Stimulated activated CD4-positive, alpha-beta T cell treated with anti-CD3 and anti-CD28 coated beads, Interleukin-12 subunit alpha, Interleukin-12 subunit beta, amount 100 ng/mL, for 4 hours (primary cell): ENCODE measurements around the gene CSNK1G1.

Experiments used
- DNase-seq: peaks from one replicate; pipeline ENCODE4 v3.0.0-alpha.2; 2020

Gene CSNK1G1

DNA sequence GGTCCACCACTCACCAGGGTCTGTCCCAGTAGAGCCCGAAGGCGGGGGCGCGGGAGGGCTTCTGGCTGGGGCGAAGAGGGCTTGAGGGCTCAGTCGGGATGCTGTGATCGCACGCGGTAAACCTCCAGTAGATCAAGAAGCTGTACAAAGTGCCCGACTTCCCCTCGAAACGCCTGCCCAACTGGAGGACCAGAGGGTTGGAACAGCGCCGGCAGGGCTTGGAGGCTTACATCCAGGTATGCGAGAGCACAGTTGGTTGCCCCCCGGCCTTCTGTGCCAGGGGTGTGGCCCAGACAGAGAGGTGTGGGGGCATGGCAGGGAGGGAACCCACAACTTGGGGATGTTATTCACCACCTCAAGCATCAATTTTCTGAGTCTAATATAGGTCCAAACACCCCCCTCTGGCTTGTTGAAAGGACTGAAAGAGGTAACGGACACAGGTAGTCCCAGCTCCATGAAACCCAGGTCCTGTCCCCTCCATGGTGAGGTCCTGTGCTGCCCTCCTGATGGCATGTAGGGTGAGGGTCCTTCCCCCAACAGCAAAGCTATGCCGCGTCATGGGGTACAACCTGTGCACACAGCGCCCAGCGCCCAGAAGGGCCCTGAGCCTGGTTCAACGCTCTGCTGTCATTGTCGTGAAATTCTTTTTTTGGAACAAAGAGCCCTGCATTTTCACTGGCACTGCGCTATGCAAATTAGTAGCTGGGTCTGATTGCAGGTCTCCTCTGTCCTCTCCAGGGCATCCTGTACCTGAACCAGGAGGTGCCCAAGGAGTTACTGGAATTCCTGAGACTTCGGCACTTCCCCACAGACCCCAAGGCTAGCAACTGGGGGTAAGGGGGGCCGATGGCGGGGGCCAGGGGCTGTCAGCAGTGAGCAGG is 203.2 kb downstream of the CSNK1G1 start:
- no peak for DNase-seq

DNA sequence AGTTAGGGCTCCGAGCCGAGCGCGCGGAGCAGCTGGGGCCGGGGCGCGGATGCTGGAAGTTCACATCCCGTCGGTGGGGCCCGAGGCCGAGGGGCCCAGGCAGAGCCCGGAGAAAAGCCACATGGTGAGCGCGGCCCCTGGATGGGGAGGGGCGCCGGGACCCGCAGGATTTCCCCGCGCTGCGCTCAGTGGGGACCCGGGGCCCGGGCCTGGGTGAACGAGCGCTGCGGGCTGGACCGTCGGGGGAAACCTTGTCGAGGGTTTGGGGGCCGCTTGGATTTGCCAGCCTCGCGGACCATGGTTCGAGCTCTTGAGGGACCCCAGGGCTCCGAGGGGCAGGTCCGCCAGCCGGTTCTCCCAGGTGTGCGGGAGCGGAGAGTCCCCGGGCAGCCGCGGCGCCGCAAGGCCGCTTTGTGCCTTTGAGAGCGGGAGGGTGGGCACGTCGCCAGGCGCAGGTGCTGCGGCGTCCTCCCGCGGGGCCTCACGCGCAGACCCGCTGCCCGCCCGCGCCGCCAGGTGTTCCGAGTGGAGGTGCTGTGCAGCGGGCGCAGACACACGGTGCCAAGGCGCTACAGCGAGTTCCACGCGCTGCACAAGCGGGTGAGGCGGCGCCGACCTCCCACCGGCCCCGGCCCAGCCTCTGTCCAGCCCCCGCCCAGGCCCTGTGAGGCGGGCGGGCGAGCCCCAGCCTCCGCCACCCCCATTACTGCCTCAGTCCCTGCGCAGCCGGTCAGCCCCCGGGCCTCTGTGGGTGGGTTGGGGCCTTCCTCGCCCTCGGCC is 204.1 kb downstream of the CSNK1G1 start, which contains the start of gene SNX22:
TSS of gene SNX22 (plus strand) at position 5 of the 780 bp plus-strand sequence. CDS start at position 50, 45 bp downstream.
- no peak for DNase-seq

DNA sequence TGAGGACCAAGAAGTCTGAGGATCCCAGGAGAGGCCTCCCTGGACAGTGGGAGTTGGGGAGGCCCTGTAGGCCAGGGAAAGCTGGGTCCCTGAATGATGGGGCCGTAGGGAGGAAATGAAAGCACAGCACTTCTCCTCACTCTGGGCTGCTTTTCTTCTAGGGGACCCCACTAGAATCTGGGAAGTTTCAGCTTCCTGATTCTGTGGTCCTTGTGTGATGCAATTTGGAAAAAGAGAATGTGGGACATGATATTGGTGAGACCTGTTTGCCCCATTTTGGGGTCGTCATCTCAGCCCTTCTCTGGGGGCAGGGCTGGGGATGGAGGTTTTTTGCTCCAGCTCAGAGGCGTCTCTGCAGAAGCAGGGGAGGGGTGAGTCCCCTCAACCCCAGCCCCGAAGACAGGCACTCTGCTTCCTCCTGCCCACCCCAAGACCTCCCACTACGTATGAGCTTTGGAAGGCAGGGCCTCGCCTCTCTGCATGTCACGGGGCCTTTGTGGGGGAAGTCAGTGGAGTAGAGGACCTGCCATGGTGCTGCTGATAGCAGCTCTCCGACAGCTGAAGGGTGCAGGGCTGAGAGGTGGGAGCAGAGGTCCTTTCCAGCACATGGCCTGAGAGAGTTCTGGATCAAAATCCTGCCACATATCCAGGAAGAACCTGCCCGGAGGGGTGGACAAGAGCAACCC is 205.9 kb downstream of the CSNK1G1 start:
- no peak for DNase-seq

DNA sequence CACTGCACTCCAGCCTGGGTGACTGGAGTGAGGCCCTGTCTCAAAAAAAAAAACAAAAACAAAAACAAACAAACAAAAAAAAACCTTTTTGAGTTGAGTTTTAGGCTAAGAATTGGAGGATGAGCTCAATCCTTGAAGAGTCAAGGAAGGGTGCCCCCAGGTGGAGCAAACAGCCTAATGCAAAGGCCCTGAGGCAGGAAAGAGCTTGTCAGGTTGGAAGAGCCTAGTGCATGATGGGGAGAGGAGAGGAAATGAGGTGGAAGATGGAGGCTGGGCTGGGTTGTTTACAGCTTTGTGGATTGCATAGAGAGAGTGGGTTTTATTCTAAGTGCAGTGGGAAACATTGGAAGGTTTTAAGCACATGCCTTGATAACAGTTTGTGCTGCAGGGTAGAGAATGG is 206.5 kb downstream of the CSNK1G1 start:
- DNase-seq: no peak

DNA sequence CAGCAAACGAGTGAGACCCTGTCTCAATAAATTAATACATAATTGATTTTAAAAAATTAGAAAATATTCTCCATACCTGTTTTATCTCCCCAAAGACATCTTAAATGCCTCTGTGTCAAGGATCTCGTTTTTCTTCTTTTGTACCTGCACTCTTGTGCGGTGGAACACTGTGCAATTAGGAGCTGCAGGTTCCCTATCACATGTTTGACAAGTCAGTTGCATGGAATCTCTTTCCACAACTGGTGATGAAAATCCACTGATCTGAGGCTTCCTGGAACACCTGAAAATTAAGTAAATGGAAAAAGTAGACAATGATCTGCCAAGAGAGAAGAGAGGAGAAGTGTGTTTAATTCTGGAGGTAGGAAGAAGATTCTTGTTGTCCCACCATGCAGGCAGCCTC is 207.4 kb downstream of the CSNK1G1 start:
- DNase-seq: no peak

DNA sequence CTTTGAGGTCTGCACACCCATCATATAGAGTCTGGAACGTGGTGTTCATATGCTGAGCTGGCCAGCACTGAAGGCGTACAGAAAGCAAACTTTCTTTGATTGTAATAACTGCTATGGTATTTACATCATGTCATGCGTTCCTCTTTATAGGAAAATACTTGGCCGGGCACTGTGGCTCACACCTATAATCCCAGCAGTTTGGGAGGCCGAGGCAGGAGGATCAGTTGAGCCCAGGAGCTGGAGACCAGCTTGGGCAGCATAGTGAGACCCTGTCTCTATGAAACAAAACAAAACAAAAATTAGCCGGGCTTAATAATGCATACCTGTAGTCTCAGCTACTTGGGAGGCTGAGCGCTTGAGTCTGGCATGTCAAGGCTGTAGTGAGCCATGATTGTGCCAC is 207.8 kb downstream of the CSNK1G1 start:
- DNase-seq: no peak

DNA sequence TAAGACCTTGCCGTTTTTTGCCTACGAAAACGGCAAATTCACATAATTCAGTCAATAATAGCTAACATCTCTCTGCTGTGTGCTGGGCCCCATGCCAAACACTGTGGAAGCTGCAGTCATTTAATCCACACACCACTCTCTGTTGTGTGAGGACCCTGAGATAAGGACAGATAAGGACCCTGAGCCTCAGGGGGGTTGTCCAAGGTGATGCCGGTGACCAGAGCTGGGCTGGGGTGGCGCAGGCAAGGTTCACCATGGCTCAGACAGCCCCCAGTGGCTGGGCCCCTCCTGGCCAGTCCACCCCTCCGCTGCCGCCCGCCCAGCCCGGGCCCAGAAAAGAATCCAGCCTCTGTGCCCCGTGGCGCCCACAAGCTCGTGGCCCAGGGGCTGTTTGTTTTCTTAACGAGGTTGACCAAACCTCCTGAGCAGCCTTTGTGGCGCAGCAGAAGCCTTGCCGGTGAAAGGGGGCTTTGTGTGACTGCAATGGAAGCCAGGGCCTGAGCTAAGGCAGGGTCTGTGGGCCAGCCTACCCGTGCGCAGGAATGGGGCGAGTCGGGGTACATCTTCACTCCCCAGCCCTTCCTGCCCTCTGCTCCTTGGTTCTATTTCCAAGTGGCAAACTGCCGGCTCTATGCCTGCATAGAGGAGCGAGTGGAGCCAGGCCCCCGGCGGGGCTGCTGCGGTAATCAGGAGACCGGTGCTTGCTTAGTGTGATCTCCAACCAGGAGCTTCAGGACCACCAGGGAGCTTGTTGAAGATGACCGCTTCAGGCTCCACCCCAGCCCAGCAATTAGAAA is 208.9 kb downstream of the CSNK1G1 start:
- no peak for DNase-seq

DNA sequence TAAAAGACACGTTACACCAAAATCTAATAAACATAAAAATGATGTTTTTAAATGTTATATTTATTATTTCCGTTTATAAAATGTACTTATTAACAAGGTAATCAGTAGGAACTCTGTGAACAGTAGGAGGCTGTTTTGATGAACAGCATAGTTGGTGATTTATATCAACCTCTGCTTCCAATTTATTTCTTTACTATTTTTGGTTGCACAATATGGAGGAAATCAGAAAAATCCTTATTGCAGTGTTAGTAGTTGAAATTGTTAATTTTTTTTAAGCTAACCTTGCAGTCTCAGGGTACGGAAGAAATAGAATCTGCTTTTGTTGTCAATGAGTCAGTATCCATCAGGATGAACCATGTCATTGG is 209.5 kb downstream of the CSNK1G1 start:
- no peak for DNase-seq

DNA sequence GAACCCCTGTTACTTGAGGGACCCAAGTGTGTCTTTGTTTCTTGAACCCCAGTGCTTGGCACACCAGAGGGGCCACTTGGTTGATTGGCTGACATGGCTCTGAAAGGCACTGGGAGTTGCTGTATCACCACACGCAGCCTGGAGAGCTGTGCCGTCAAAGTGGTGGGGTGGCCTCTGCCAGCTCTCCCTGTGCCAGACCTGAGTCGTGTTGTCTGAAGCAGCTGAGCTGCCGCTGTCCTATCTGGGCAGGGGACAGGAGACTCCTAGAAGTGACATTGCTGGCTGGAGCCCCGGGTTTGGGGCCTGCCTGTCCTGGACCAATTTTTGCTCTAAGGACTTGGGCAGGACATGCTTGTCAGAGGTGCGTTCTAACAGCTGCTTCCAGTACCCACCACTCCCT is 209.9 kb downstream of the CSNK1G1 start:
- no peak for DNase-seq

DNA sequence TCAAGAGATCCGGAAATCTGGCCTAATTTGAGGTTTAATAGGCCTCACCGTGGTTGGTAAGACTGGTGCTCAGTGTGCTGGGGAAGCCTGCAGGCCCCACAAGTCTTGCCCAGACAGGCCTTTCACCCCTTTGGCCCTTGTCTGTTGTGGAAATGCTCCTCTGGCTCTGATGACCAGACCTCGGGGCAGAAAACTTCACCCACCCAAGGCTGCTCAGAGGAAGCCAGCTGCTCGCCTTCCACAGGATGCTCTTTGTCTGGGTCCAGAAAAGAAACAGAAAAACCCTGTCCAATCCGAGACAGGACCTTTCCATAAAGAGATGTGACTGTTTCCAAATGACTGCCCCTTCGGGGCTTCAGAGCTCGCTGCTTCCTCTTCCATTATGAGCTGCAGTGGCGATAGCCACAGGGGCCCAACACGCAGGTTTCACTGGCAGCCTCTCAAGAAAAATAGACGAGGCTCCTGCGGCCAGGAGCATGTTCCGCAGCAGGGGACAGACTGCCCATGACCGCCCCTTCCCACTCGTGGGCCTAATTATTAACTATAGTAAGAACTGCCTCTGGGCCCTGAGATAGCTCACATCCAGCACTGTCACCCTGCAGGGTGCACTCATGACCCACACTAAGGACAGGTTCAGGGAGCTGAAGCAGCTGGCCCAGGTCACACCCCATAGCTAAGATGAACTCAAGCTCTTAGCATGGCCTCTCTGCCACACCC is 211.2 kb downstream of the CSNK1G1 start:
- no peak for DNase-seq

DNA sequence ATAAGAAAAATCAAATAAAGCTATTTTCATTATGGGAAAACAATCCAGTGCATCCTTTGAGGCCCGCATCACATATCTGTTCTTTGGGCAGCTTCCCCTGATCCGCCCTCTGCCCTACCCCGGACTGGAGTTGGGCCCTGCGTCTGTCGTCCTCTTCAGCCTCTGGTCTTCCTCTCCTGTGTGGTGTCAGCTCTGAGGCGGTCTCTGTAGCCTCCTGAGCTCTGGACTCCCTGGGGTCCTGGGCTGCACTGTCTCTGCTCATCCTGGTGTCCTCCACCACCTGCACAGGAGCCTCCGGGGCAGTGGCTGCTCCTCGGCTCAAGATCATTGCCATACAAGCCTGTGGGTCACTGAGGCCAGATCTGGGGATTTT is 211.8 kb downstream of the CSNK1G1 start:
- DNase-seq: no peak

DNA sequence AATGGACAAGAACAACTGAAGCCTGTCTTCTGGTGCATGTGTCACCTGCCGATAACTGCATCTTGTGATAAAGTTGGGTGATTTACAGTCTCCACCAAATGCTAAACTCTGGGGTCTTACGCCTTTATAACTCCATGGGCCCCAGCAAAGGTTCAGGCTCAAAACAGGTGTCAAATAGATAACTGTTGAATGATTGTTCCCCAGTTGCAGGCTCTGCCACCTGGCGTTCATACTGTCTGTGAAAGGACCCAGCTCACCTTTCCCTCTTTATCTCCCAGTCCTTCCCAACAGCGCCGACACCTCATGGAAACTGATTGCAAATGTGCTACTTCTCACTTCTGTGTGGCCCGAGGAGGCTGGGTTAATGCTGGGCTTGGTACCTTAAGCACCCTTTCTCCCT is 212.7 kb downstream of the CSNK1G1 start:
- DNase-seq: no peak

DNA sequence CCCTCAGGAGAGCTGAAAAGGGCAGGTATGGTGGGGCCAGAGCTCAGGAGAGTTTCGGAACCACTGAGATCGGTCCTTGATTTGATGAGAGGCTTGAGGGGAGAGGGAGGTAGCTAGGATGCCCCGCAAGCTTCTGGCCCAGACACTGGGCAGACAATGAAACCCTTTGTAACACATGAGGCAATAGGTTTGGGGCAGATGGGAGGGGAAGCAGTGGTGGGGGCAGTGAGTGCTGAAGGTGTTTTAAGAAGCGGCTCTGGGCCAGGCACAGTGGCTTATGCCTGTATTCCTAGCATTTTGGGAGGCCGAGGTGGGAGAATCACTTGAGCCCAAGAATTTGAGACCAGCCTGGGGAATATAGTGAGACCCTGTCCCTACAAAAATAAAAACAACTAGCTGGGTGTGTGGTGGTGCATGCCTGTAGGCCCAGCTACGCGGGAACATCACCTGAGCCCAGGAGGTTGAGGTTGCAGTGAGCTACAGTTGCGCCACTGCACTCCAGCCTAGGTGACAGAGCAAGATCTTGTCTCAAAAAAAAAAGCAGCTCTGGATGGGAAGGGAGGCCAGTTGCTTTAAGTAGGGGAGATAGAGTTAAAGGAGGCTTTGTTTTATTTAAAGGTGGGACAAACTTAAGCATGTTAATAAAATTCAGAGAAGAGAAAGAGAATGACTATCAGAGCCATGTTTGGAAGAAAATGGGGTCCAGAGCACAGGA is 214.0 kb downstream of the CSNK1G1 start:
- no peak for DNase-seq

DNA sequence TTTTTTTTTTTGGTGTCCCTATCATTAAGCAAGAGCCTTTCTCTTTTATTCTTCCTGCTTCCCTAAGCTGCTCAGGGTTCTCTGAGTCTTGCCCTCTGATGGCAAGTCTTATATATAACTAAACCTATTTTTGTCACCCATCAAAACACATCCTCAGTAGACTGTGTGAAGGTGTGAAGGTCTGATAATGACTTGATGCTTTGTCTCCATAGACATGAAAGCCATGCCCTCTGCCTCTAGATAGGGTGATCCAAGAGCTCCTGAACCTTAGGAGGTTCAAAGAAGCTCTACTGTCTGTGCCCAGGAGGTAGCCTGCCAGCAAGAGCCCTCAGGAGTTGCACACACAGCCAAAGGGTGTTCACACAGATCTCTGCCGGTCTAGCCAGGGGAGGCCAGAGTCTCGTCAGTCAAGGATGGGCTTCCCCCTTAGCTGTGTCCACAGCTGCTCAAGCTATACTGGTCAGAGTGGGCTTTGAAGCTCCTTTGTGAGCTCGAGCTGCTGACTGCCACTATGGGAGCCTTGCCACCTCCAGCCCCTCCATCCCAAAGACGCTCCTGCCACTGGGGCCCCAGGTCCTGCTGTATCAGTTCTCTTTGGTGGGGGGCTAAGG is 217.5 kb downstream of the CSNK1G1 start:
- DNase-seq: no peak

DNA sequence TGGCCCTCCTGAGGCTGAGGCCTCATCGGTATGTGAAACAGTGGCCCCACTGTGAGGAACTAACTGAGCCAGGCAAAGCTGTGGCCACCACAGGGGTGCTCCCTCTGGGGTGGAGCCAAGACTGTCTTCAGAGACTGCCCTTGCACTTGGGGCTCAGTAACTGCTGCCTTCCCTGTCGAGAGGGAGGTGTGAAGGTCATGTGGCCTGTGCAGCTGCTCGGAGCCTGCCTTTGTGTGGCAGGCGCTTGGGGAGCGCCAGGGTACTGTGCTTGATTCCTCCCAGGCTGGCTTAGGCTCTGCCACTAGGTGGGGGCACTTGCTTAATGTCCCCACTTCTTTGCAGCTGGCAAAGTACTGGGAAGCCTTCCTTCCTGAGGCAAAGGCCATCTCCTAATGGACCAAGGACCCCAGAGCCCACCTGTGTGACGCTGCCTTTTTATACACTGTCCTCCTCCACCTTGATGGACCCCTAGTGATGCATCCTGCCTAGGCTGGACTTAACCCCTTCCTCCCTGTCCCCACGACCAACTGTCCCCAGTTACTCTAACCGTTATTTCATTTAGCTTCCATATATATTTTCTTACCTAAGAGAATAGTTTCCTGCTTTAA is 218.6 kb downstream of the CSNK1G1 start:
- no peak for DNase-seq

DNA sequence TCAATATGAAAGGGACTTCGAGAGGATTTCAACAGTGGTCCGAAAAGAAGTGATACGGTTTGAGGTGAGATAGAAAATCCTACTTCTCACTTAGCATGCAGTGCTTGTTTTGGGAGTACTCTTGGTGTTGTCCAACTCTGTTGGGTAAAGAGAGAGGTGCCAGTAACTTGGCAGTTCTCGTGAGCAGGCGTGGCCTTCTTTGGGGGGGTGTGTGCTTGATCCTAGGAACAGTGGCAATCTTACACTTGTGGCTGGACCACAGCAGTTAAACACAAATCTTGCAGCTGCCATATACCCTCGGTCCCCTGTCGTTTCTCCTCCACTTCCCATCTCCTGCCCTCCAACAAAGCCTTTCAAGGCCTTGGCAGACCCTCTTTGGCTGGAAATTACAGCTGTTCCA is 219.6 kb downstream of the CSNK1G1 start:
- DNase-seq: no peak

DNA sequence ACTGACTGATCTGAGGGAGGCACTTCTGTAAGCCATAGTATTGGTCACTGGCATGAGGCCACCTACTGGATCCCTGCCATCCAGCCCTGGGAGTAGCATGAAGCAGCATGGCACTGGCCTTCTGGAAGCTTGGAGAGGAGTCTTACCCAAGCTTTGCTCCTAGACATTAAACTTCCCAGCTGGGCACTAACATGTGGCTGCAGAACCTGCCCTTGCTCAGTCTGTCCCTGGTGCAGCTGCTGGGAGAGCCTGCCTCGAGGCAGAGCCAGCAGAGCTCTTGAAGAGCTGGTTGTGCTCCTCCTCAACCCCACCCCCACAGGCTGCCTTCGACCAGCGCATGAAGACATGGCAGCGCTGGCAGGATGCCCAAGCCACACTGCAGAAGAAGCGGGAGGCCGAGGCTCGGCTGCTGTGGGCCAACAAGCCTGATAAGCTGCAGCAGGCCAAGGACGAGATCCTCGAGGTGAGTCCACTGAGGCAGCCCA is 221.6 kb downstream of the CSNK1G1 start:
- DNase-seq: no peak

DNA sequence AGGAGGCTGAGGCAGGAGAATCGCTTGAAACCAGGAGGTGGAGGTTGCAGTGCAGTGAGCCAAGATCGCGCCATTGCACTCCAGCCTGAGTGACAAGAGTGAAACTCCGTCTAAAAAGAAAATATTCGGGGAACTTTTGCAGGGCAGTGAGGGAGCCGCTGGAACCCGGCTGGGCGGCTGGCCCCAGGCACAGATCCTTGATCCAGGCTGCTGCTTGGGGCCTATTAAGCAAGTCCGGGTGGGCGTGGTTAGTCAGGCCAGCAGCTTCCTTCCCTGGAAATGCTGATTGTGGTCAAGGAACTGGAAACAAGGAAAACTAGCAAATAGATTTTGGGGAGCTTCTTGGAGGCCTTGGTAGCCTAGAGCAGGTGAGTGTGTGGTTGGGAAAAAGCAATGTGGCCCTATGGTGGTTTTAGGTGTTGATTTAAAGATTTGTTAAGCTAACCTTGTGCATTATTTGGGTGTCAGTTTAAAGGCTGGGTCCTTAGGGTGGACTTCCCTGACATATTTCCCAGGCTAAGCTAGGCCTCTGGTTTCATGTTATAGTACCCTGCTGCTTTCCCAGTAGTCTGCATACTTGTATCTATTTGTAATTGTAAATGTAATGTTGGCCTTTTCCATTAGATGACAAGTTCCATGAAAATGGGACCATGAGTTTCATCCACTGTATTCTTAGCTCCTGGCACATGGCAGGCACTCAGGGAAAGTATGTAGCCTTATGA is 222.2 kb downstream of the CSNK1G1 start:
- no peak for DNase-seq

DNA sequence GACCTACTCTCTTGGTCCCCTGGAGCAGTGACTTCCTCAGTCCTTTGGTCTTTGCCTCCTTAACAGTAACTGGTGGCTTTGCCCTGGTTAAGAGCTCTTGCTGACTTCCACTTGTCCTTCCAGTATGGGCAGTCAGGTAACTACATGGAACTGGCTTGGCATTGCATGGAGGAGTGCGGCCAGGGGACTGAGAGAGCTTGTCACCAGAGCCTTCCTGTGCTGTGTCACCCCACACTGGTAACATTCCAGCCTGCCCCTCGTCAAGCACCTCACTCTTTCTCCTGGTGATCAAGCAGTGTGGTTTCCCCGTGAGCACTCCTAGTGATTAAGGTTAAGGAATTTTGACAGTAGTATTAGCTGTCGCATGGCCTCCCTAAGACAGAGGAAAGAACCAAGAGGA is 223.8 kb downstream of the CSNK1G1 start:
- no peak for DNase-seq

DNA sequence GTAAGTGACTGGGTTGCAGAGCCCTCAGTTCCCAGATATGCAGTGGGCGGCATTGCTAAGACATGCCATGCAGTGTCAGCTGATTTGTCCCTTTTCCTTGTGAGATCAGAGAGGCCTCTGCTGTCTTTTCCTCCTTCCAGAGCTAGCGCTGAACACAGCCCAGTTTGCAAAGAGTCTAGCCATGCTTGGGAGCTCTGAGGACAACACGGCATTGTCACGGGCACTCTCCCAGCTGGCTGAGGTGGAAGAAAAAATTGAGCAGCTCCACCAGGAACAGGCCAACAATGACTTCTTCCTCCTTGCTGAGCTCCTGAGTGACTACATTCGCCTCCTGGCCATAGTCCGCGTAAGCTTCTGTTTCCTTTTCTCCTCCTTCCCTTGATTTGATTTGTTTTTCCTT is 224.4 kb downstream of the CSNK1G1 start:
- no peak for DNase-seq
